GM10248 (cell line): ENCODE measurements around the gene FUCA1.
"Not testable (repeated sequence)": the region's sequence is repeated elsewhere in the genome, so short reads cannot be mapped to it uniquely, and the experiment has no call there.

Source experiments
- CTCF ChIA-PET: fragments of 300-600 bp; sonication (Branson Sonifier 250); formaldehyde crosslinking; extraction: SDS; loops from one replicate; lab custom pipeline; 2021; ENCODE audit warnings: antibody characterized with exemption; lab: Yijun Ruan, JAX
- POLR2A ChIA-PET: fragments of 350-650 bp; sonication (Branson Sonifier 250); formaldehyde crosslinking; extraction: SDS; loops from one replicate; lab custom pipeline; 2020; ENCODE audit warnings: antibody characterized with exemption; lab: Yijun Ruan, JAX
- DNase-seq: peaks from one replicate; pipeline ENCODE4 v3.0.0; 2012; ENCODE audit errors: extremely low spot score
- TF ChIP-seq, protein P1 (sequence below): IDR thresholded peaks from 2 replicates; pipeline ENCODE4 v1.5.1; 2012; ENCODE audit warnings: mild to moderate bottlenecking, low read depth; ENCODE audit errors: extremely low read depth, missing control alignments, control extremely low read depth

The FUCA1 gene

DNA sequence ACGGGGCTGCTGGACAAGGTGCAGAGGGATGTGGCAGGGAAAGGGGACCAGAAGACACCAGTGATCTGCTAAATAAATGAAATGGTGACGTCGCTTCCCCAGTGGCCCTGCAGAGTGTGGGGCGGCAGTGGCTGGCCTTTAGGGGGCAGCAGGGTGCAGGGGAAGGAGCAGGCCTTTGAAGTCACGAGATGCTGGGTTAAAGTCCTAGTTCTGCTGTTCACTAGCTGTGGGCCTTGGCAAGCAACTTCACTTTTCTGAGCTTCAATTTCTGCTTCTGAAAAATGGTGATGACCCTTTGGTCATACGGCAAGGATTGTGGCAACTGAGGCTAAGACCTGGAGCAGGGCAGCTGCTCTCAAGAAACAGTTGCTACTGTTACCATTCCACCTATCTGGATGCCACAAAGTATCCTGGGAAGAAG is 58.3 kb downstream of the FUCA1 start:
- peak; percentile 86 for DNase-seq
- ChIA-PET CTCF (interaction anchor here (0.7 to 12.5 kb wide), 34 partner anchors 13 to 327 kb away, joined by 3 to 185 read pairs (median 9); partner anchors contain the start of genes CNR2, FUCA1, GALE and HMGCL), POLR2A (interaction anchor here (1.0 kb wide), 1 partner anchor 16 kb away, joined by 4 read pairs; the partner anchor contains the start of gene HMGCL)
- TF ChIP-seq, protein P1, sequence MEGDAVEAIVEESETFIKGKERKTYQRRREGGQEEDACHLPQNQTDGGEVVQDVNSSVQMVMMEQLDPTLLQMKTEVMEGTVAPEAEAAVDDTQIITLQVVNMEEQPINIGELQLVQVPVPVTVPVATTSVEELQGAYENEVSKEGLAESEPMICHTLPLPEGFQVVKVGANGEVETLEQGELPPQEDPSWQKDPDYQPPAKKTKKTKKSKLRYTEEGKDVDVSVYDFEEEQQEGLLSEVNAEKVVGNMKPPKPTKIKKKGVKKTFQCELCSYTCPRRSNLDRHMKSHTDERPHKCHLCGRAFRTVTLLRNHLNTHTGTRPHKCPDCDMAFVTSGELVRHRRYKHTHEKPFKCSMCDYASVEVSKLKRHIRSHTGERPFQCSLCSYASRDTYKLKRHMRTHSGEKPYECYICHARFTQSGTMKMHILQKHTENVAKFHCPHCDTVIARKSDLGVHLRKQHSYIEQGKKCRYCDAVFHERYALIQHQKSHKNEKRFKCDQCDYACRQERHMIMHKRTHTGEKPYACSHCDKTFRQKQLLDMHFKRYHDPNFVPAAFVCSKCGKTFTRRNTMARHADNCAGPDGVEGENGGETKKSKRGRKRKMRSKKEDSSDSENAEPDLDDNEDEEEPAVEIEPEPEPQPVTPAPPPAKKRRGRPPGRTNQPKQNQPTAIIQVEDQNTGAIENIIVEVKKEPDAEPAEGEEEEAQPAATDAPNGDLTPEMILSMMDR = peak; percentile 97

DNA sequence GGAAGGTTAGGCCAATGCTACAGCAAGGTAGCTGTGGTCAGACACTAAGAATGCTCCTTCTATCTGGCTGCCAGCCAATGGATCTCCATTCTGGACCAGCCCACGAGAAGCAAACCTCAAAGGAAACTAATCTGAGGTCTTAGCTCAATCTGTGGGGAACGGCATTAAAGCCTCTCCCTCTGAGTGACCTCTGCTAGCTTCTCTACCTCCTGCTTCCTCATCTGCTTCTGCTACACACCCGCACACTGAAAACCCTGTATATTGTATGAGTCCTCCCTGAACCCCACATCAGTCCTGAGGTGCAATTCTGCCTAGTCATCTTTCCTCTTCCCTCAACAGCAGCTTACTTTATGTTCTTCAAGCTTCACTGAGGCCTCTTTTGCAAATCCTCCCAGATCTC is 60.6 kb downstream of the FUCA1 start:
- ChIA-PET POLR2A (interaction anchor here (0.5 kb wide), 1 partner anchor 32 kb away, joined by 6 read pairs; no protein-coding TSS in a partner anchor), CTCF (interaction anchor here (1.0 to 12.5 kb wide), 6 partner anchors 12 to 221 kb away, joined by 3 to 185 read pairs (median 88); partner anchors contain the start of genes GALE, HMGCL and LYPLA2)
- TF ChIP-seq, protein P1 = no peak
- DNase-seq = no peak

DNA sequence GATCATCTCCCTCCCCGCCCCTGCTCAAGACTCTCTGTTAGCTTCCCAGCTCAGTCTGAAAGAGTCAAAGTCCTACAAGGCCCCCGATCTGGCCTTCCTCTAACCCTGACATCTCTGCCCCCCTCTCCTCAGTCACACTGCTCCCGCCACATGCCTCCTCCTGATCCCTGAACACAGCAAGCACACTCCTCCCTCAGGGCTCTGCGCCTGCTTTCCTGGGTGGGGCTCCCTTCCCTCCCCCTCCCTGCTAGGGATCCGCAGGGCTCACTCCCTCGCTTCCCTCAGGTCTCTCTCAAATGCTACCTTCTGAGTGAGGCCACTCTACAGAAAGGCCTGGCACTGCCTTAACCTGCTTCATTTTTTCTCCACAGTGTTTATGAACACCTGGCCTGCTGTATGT is 61.8 kb downstream of the FUCA1 start:
- no peak for DNase-seq
- ChIA-PET POLR2A (no interaction called here), CTCF (interaction anchor here (1.3 to 12.5 kb wide), 7 partner anchors 11 to 222 kb away, joined by 4 to 185 read pairs (median 8); partner anchors contain the start of genes GALE, HMGCL and LYPLA2)
- TF ChIP-seq, protein P1 = no peak

DNA sequence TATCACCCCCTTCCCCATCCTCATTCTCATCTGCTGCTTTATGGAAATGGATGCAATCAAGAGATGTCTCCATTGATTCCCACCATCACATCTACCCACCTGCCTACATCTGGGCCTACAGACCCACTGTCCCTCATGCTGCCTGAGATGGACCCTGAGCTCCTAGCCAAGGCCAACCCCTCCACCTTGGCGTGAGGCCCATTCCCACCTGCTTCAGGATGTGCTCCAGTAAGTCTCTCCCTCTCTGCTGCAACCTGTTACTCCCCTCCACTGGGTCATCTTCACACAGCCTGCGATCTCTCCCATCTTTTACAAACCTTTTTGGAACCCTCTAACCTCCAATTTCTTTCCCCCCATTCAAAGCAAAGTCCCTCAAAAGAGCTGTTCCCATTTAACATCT is 63.1 kb downstream of the FUCA1 start:
- DNase-seq = no peak
- TF ChIP-seq, protein P1 = no peak
- ChIA-PET POLR2A (no interaction called here), CTCF (interaction anchor here (0.6 to 9.8 kb wide), 4 partner anchors 18 to 112 kb away, joined by 3 to 185 read pairs (median 8); partner anchors contain the start of gene HMGCL)

DNA sequence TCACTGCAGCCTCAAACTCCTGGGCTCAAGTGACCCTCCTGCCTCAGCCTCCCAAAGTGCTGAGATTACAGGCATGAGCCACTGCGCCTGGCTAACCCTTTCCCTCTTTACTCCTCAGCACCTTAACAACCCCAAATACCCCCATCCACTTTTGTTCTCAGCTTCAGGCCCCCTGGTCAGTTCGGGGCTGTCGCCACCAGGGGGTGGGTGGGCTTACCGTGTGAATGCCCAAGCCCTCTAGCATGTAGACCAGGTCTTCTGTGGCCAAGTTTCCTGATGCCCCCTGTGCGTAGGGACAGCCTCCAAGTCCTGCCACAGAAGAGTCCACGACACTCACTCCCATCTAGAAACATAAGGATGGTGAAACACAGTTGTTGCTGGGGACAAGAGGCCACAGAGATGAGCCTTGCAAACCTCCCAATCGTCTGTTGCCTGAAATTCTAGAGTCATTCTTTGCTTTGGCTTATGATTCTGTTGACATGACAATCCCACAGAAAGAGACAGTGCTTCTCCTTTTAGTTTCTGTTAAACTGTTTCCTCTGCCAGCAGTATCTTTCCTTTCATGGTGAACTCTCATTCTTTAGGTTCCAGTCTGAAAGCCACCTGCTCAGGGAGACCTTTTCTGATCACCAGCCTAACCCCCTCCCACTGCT is 63.8 kb downstream of the FUCA1 start:
- ChIA-PET CTCF (interaction anchor here (1.2 to 1.8 kb wide), 3 partner anchors 32 to 112 kb away, joined by 3 to 8 read pairs (median 7); no protein-coding TSS in a partner anchor), POLR2A (no interaction called here)
- TF ChIP-seq, protein P1 = no peak
- no peak for DNase-seq

DNA sequence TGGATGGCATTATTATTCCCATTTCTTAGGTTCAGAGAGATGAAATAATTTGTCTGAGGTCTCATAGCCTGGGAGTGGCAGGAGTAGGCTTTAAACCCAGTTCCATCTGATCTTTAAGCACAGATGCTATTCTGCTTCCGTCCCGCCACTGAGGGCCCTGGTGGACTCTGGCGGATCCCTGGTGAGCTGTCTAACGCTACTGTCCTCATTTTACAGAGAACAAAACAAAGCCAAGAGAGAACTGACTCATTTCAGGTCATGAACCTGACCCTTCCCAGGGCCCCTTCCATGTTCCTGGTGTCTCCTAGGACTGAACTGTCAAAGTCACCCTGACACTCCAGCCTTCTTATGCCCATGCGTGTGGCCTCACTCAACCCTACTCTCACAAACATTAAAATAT is 64.4 kb downstream of the FUCA1 start:
- CTCF ChIA-PET = interaction anchor here (1.2 to 16.4 kb wide), 3 partner anchors 7 to 113 kb away, joined by 3 to 169 read pairs (median 3); no protein-coding TSS in a partner anchor
- TF ChIP-seq, protein P1 = no peak
- DNase-seq = no peak
- POLR2A ChIA-PET = no interaction called here

DNA sequence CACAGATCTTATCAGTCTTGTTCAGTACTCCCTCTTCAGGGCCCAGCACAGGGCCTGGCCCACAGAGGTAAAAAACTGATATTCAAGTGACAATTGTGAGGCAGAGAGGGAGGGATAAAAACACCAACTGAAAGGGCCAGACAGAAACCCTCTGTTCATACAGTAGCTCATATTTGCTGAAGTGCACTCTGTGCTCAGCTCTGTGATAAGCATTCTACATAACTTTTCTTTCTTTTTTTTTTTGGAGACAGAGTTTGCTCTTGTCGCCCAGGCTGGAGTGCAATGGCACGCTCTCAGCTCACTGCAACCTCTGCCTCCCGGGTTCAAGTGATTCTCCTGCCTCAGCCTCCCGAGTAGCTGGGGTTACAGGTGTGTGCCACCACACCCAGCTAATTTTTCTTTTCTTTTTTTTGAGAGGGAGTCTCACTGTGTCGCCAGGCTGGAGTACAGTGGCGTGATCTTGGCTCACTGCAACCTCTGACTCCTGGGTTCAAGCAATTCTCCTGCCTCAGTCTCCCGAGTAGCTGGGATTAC is 65.2 kb downstream of the FUCA1 start:
- CTCF ChIA-PET = interaction anchor here (0.8 to 16.4 kb wide), 6 partner anchors 8 to 114 kb away, joined by 3 to 169 read pairs (median 4); partner anchors contain the start of gene HMGCL
- POLR2A ChIA-PET = interaction anchor here (0.6 kb wide), 1 partner anchor 24 kb away, joined by 3 read pairs; no protein-coding TSS in a partner anchor
- not testable (repeated sequence) for DNase-seq
